HCT116 (cell line): ENCODE data around the gene DERL3. TPM values are rescaled to one million over a fixed set of nuclear protein-coding genes. Genes with fewer than 3 reads are reported as not detected.

Experiments used
- ATAC-seq: fragments of 200-7000 bp; cut with Tn5 transposase; 2 replicates; pipeline ENCODE4 v1.9.1; 2020; ENCODE audit warnings: mild to moderate bottlenecking, moderate library complexity
- BruUV-seq: library from RNA; stranded (reverse); fragments of 400-500 nt; replicated peaks from 2 replicates; lab custom pipeline; 2021; lab: Mats Ljungman, UMichigan
- CTCF ChIA-PET: fragments of 300-600 bp; sonication (Branson Sonifier 250); formaldehyde crosslinking; loops from one replicate; lab custom pipeline; 2021; ENCODE audit warnings: antibody characterized with exemption; lab: Charles Lee
- POLR2A ChIA-PET: fragments of 300-600, 350-600 bp; sonication (Branson Sonifier 250); formaldehyde crosslinking; loops from one replicate; lab custom pipeline; 2021; ENCODE audit warnings: antibody characterized with exemption; lab: Charles Lee
- RAD21 ChIA-PET, 2 experiments: fragments of 300-600 bp; sonication (Branson Sonifier 250); formaldehyde crosslinking; loops; one replicate each; lab custom pipeline; 2023; ENCODE audit warnings: low total read pairs in 2 of 2; ENCODE audit not compliant: uncharacterized antibody in 2 of 2, unreplicated experiment in 2 of 2, low non-redundant PET in 1 of 2; lab: Charles Lee
- DNase-seq: peaks from one replicate; pipeline ENCODE4 v3.0.0-alpha.2; 2010; ENCODE audit warnings: low read depth, low spot score
- H2AFZ ChIP-seq: fragments of 200-600 bp; shearing (Covaris generic), sonication (generic); 2 replicates; pipeline ENCODE4 v1.6.1; 2017; ENCODE audit warnings: low read depth, mixed run types, mixed read lengths, antibody characterized with exemption, low read length; ENCODE audit not compliant: poor library complexity, severe bottlenecking
- H3K27ac ChIP-seq: 2 replicates; pipeline ENCODE4 v1.5.1; 2012; ENCODE audit warnings: low read depth, low read length
- H3K27me3 ChIP-seq: fragments of 200-600 bp; sonication (generic); 2 replicates; pipeline ENCODE4 v1.6.1; 2016; ENCODE audit warnings: mixed run types, low read length, mixed read lengths; ENCODE audit not compliant: insufficient read depth
- H3K36me3 ChIP-seq, 2 experiments: fragments of 200-500 bp in 1 of 2; fragments of 200-600 bp in 1 of 2; sonication (Bioruptor generic) in 1 of 2; sonication (generic) in 1 of 2; 2 replicates each; pipeline versions ENCODE4 v1.5.1 to v1.6.1; 2014 to 2016; ENCODE audit warnings: low read length in 2 of 2, inconsistent platforms in 1 of 2, mixed read lengths in 1 of 2, mixed run types in 1 of 2; ENCODE audit not compliant: insufficient read depth in 2 of 2, control insufficient read depth in 1 of 2
- H3K4me1 ChIP-seq, 2 experiments: fragments of 200-600 bp in 1 of 2; sonication (generic) in 1 of 2; 2 replicates each; pipeline versions ENCODE4 v1.5.1 to v1.6.1; 2012 to 2017; ENCODE audit warnings: low read length in 2 of 2, inconsistent platforms in 1 of 2, mild to moderate bottlenecking in 1 of 2, mixed read lengths in 1 of 2, mixed run types in 1 of 2, moderate library complexity in 1 of 2; ENCODE audit not compliant: insufficient read depth in 2 of 2, control insufficient read depth in 1 of 2
- H3K4me2 ChIP-seq: fragments of 200-600 bp; sonication (generic); 2 replicates; pipeline ENCODE4 v1.6.1; 2017; ENCODE audit warnings: mixed run types, low read length, mixed read lengths
- H3K4me3 ChIP-seq, 2 experiments: fragments of 200-600 bp in 1 of 2; sonication (generic) in 1 of 2; replicated peaks in 1 of 2; 2 replicates each; pipeline ENCODE4 v1.5.1; 2011 to 2016; ENCODE audit warnings: low read length in 2 of 2, control low read depth in 1 of 2, low read depth in 1 of 2, mild to moderate bottlenecking in 1 of 2, mixed read lengths in 1 of 2, mixed run types in 1 of 2
- H3K79me2 ChIP-seq: fragments of 200-600 bp; sonication (generic); 2 replicates; pipeline ENCODE4 v1.6.1; 2017; ENCODE audit warnings: mild to moderate bottlenecking, mixed run types, low read length, moderate library complexity, mixed read lengths; ENCODE audit not compliant: insufficient read depth
- H3K9ac ChIP-seq: fragments of 200-600 bp; sonication (generic); 2 replicates; pipeline ENCODE4 v1.6.1; 2016; ENCODE audit warnings: low read length, mixed read lengths
- H3K9me2 ChIP-seq: fragments of 200-600 bp; sonication (generic), shearing (Covaris generic); 2 replicates; pipeline ENCODE4 v1.6.1; 2017; ENCODE audit warnings: mixed run types, mild to moderate bottlenecking, moderate library complexity; ENCODE audit not compliant: insufficient read depth
- H3K9me3 ChIP-seq, 2 experiments: fragments of 200-500 bp in 1 of 2; fragments of 200-600 bp in 1 of 2; sonication (Bioruptor generic) in 1 of 2; sonication (generic) in 1 of 2; 2 replicates each; pipeline ENCODE4 v1.6.1; 2014 to 2017; ENCODE audit warnings: low read length in 2 of 2, mixed read lengths in 2 of 2, inconsistent platforms in 1 of 2, low read depth in 1 of 2, mild to moderate bottlenecking in 1 of 2, mixed run types in 1 of 2, moderate library complexity in 1 of 2; ENCODE audit not compliant: control insufficient read depth in 1 of 2, insufficient read depth in 1 of 2
- H4K20me1 ChIP-seq: fragments of 200-600 bp; sonication (generic), shearing (Covaris generic); 2 replicates; pipeline ENCODE4 v1.6.1; 2017; ENCODE audit warnings: mixed run types, mild to moderate bottlenecking, moderate library complexity; ENCODE audit not compliant: insufficient read depth
- ATF3 ChIP-seq: IDR thresholded peaks from 2 replicates; pipeline ENCODE4 v1.6.1; 2012
- CEBPB ChIP-seq: IDR thresholded peaks from 2 replicates; pipeline ENCODE4 v1.6.1; 2012; ENCODE audit warnings: low read depth
- EGR1 ChIP-seq: IDR thresholded peaks from 2 replicates; pipeline ENCODE4 v1.6.1; 2012; ENCODE audit warnings: low read depth
- ELF1 ChIP-seq: IDR thresholded peaks from 2 replicates; pipeline ENCODE4 v1.6.1; 2012; ENCODE audit warnings: low read depth, borderline replicate concordance
- EZH2phosphoT487 ChIP-seq: fragments of 200-600 bp; IDR thresholded peaks from 2 replicates; pipeline ENCODE4 v1.6.1; 2018; ENCODE audit warnings: antibody characterized with exemption, borderline replicate concordance
- JUND ChIP-seq: IDR thresholded peaks from 2 replicates; pipeline ENCODE4 v1.6.1; 2012
- POLR2AphosphoS5 ChIP-seq: IDR thresholded peaks from 2 replicates; pipeline ENCODE4 v1.6.1; 2011; ENCODE audit warnings: mild to moderate bottlenecking, low read depth, low read length, moderate library complexity
- REST ChIP-seq: IDR thresholded peaks from 2 replicates; pipeline ENCODE4 v1.6.1; 2012; ENCODE audit warnings: low read depth
- SRF ChIP-seq: IDR thresholded peaks from 2 replicates; pipeline ENCODE4 v1.6.1; 2012; ENCODE audit warnings: low read depth
- YY1 ChIP-seq: IDR thresholded peaks from 2 replicates; pipeline ENCODE4 v1.6.1; 2011; ENCODE audit warnings: low read length, low read depth, moderate library complexity, mild to moderate bottlenecking; ENCODE audit not compliant: insufficient replicate concordance; ENCODE audit errors: extremely low read depth
- ZFX ChIP-seq: fragments of 450-650 bp; IDR thresholded peaks from 2 replicates; pipeline ENCODE4 v1.6.1; 2017
- intact Hi-C: fragments of 100-400 bp; cut with micrococcal nuclease; formaldehyde crosslinking; loops from 2 replicates; pipeline ENCODE4 v1.10.0; 2022
- total RNA-seq: library from RNA; stranded (reverse); gene quantifications from one replicate; pipeline ENCODE4 v1.2.1, GENCODE V29; 2021; ENCODE audit not compliant: unreplicated experiment

Gene DERL3
- total RNA-seq, 1 experiment from 2014 or later: not detected

GRCh38 chr22:23800297-23801237 is 38.2 kb downstream of the DERL3 start:
- ChIA-PET CTCF (no interaction called here), RAD21 (no interaction called here), POLR2A (no interaction called here)
- no peak overlapping the region for H3K9ac ChIP-seq
- H2AFZ ChIP-seq: no peak overlapping the region
- H3K27ac ChIP-seq: no peak overlapping the region
- peaks cover 37 to 57% of the 10 kb centered on the region in 2 experiments for H3K36me3 ChIP-seq
- DNase-seq: no peak
- no peak overlapping the region for H3K4me3 ChIP-seq
- BruUV-seq: no TSS peak
- intact Hi-C loops: no loop called here
- no peak for TF ChIP-seq YY1
- TF ChIP-seq EZH2phosphoT487: no peak
- no peak for TF ChIP-seq CEBPB
- TF ChIP-seq REST: no peak
- TF ChIP-seq EGR1: no peak
- no peak for TF ChIP-seq JUND
- TF ChIP-seq ELF1: no peak
- TF ChIP-seq ZFX: no peak
- TF ChIP-seq SRF: no peak
- TF ChIP-seq ATF3: no peak
- no peak for TF ChIP-seq POLR2AphosphoS5
- no peaks in the 10 kb centered on the region for H3K9me2 ChIP-seq
- no peaks in the 10 kb centered on the region for H3K4me1 ChIP-seq
- ATAC-seq: no peak
- H4K20me1 ChIP-seq: no peaks in the 10 kb centered on the region
- no peaks in the 10 kb centered on the region for H3K9me3 ChIP-seq
- H3K4me2 ChIP-seq: no peak overlapping the region
- H3K27me3 ChIP-seq: no peaks in the 10 kb centered on the region
- no peaks in the 10 kb centered on the region for H3K79me2 ChIP-seq
